K562 (cell line): ENCODE results near the gene SATB1.

ENCODE experiments used
- MAX ChIP-seq: sonication (generic); formaldehyde crosslinking; IDR thresholded peaks from 2 replicates; pipeline ENCODE4 v1.9.0; 2022; ENCODE audit warnings: mild to moderate bottlenecking, missing genetic modification reagents
- NCOA4 ChIP-seq: fragments of 450-650 bp; IDR thresholded peaks from 2 replicates; pipeline ENCODE4 v1.6.1; 2018; ENCODE audit warnings: mild to moderate bottlenecking; ENCODE audit not compliant: partially characterized antibody

GRCh38 chr3:18432752-18433151 lies 7.6 kb upstream of the SATB1 start:
- no peak for TF ChIP-seq NCOA4
- no peak for TF ChIP-seq MAX (CRISPR knock-in tag)
